Measurements from ENCODE around the gene ALOX15.

DNA sequence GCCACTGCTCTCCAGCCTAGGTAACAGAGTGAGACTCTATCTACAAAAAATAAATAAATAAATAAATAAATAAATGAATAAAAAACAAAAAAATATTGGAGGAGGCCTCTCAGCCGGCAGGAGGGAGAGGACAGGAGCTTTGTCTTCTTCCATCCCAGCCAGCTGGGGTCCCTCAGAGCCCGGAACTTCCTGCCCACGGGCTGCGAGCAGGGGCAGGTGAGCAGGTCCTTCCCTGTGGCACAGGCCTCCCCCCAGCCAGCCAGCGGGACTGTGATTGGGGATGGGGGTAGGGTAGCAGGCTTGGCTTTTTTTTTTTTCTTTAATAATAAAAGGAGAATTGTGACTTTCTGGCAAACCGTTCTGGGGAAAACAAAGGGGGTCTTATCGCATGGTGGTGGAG lies 47.1 kb downstream of the ALOX15 start:
- TF ChIP-seq POLR2A (IDR thresholded peaks at IDR 0.05; ENCODE audit: low read length) = no peak
- no peak for TF ChIP-seq GATA1 (IDR thresholded peaks at IDR 0.05; ENCODE audit: low read depth, low read length)

Data from erythroblast (primary cell).